ENCODE data around the gene PROZ. TPM values are rescaled to one million over a fixed set of nuclear protein-coding genes. Genes with fewer than 3 reads are reported as not detected.

Gene PROZ
- total and polyA plus RNA-seq, 2 of the 13 experiments (the other 11 are each of a cell fraction or from before 2014, with no cell fraction given) = 5.6 to 22.5 TPM

GRCh38 chr13:113218586-113218985, 60.1 kb downstream of the PROZ start:
- Histone ChIP-seq H2AFZ (ENCODE audit: low read length) (no peak overlapping the region), H3K4me3 (replicated peaks in 1 of 3; ENCODE audit: insufficient read depth in 1 of 3, low read depth in 2 of 3, low read length in 3 of 3) (no peak overlapping the region), H3K27ac (ENCODE audit: extremely low read length, insufficient read depth, low read length) (peak overlapping the region; percentile 57), H3K36me3 (replicated peaks in 1 of 2; ENCODE audit: control insufficient read depth in 1 of 2, insufficient read depth in 2 of 2, low read length in 2 of 2) (peaks cover 17 to 52% of the 10 kb centered on the region in 2 experiments), H3K4me2 (ENCODE audit: low read depth, low read length) (no peak overlapping the region), H3K79me2 (ENCODE audit: insufficient read depth, low read length) (peaks cover 97% of the 10 kb centered on the region), H3K4me1 (ENCODE audit: insufficient read depth, low read length) (peaks cover 74% of the 10 kb centered on the region), H4K20me1 (ENCODE audit: insufficient read depth, low read length) (peaks cover 57% of the 10 kb centered on the region), H3K9ac (ENCODE audit: insufficient read depth, low read depth, low read length) (no peak overlapping the region), H3K9me3 (ENCODE audit: low read length) (no peaks in the 10 kb centered on the region), H3K27me3 (ENCODE audit: control insufficient read depth in 1 of 2, insufficient read depth in 2 of 2, low read length in 2 of 2) (no peaks in the 10 kb centered on the region)
- WGBS (ENCODE audit: low lambda C conversion rate) = 100% methylated on average over 1 of the region's 3 CpGs
- DNase-seq (ENCODE audit: low spot score) (no peak), FAIRE-seq (no peak), ATAC-seq (no peak)
- no TSS peak for BruUV-seq (replicated peaks)
- intact Hi-C loops (cut with micrococcal nuclease; ENCODE audit: unreplicated experiment) = no loop called here
- TF ChIP-seq MXD1 (CRISPR knock-in tag; IDR thresholded peaks at IDR 0.05) (no peak), ZNF333 (CRISPR knock-in tag; IDR thresholded peaks at IDR 0.05; ENCODE audit: borderline replicate concordance) (no peak), JUND (CRISPR knock-in tag; IDR thresholded peaks at IDR 0.05) (no peak), ZNF234 (CRISPR knock-in tag; conservative IDR thresholded peaks at IDR 0.05) (no peak), ZNF414 (CRISPR knock-in tag; IDR thresholded peaks at IDR 0.05) (no peak), SRY (CRISPR knock-in tag; IDR thresholded peaks at IDR 0.05) (no peak), MED13 (CRISPR knock-in tag; IDR thresholded peaks at IDR 0.05) (no peak)
- TF ChIP-seq, protein P1, sequence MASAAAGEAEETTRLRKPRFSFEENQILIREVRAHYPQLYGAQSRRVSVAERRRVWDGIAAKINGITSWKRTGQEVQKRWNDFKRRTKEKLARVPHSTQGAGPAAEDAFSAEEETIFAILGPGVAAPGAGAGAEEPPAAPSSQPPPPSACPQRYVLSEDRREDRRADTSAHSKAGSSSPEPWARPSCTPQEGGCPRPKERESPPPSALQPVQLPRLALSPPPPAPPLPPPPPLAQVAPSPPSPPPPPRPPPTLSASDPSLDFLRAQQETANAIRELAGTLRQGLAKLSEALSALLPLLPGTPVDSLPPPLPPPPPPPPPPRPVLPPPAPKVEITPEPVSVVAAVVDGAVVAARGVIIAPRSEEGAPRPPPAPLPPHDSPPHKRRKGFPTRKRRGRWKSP (CRISPR knock-in tag; IDR thresholded peaks at IDR 0.05) = no peak
- in situ Hi-C loops (cut with HindIII; ENCODE audit: extremely low pct_ligation_motif_present, low pct_unique_long_range_greater_than_20kb) = no loop called here
- CTCF ChIA-PET (ENCODE audit: low intra/inter-chr PET ratio, low total read pairs) = no interaction called here
- POLR2A ChIA-PET = interaction anchor here (1.7 kb wide), 1 partner anchor 9 kb away, joined by 5 read pairs; the partner anchor contains the start of gene CUL4A

Measured in HepG2 (cell line).